Stimulated activated naive CD8-positive, alpha-beta T cell treated with anti-CD3 and anti-CD28 coated beads, Interleukin-15, amount 100 ng/mL, for 72 hours (primary cell): ENCODE data around the gene LPIN3.

ENCODE experiments used
- ATAC-seq: fragments of 150-1000 bp; cut with Tn5 transposase; 2 replicates; pipeline ENCODE4 v1.10.0; 2021; ENCODE audit warnings: mild to moderate bottlenecking, moderate library complexity
- DNase-seq, 2 donors: peaks; one replicate each; pipeline ENCODE4 v3.0.0; 2021 to 2022
- H3K27ac Mint-ChIP-seq, 2 donors: one replicate each; pipeline ENCODE4 v1.8.0; 2022; ENCODE audit warnings: mild to moderate bottlenecking in 2 of 2, mixed read lengths in 2 of 2, moderate library complexity in 2 of 2
- H3K27me3 Mint-ChIP-seq: one replicate; pipeline ENCODE4 v1.8.0; 2022; ENCODE audit warnings: mixed read lengths
- H3K4me1 Mint-ChIP-seq: one replicate; pipeline ENCODE4 v1.8.0; 2022; ENCODE audit warnings: mild to moderate bottlenecking, mixed read lengths
- H3K4me3 Mint-ChIP-seq, 2 donors: one replicate each; pipeline ENCODE4 v1.8.0; 2022; ENCODE audit warnings: mild to moderate bottlenecking in 2 of 2, mixed read lengths in 2 of 2, moderate library complexity in 1 of 2
- H3K9me3 Mint-ChIP-seq, 2 donors: one replicate each; pipeline ENCODE4 v1.8.0; 2022; ENCODE audit warnings: mixed read lengths in 2 of 2

LPIN3 gene

DNA sequence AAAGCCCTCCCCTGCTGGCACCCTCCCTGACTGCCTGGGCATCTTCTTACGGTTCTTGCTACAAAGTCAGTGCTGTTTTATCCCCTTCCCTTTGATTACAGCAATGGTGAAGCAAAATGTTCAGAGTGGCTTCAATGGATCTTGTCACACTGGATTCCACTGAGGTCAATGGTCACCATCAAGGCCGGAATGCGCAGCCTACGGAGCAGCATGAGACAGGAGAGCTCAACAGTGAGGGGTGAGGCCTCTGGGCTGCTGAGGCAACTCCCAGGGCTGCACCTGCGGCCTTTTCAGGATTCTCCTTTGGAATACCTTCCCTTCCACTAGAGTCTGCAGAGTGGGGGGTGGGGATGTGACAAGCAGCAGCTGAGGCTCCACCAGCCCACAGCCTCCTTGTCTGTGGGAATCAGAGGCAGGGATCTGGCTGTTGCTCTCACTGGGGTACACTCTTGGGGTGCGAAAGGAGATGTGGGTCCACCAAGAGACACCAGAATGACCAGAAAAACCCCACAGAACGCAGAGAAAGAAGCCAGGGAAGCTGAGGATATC is 66.3 kb downstream of the LPIN3 start:
- peaks cover 23% of the 10 kb centered on the region for H3K4me1 Mint-ChIP-seq
- H3K27ac Mint-ChIP-seq: peak overlapping the region in 1 of 2 donors; percentile 33
- no peak for ATAC-seq

DNA sequence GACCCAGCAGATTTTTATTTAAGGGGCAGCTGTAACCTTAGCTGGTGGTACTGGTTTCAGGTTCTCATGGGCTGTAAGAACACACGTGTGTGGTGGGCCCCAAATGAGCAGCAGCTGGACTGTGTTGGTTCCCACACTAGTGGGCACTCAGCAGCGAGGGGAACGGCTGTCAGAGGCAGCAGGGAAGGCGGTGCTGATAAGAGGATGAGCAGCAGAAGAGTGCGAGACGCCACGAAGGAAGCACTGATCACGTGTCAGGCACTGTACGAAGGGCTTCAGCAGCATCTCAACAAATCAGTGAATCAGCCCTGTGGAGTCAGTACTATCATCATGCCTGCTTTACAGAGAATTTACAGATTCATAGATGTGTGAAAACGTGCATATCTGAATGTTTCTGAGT is 67.0 kb downstream of the LPIN3 start:
- ATAC-seq (no peak), DNase-seq (no peak)
- no peaks in the 10 kb centered on the region for H3K27me3 Mint-ChIP-seq
- no peak overlapping the region for H3K4me3 Mint-ChIP-seq
- peaks cover 23% of the 10 kb centered on the region for H3K4me1 Mint-ChIP-seq
- H3K9me3 Mint-ChIP-seq: no peaks in the 10 kb centered on the region
- no peak overlapping the region for H3K27ac Mint-ChIP-seq

More for the DNA sequence above, 66.3 kb downstream of the LPIN3 start:
- no peak overlapping the region for H3K4me3 Mint-ChIP-seq
- no peaks in the 10 kb centered on the region for H3K9me3 Mint-ChIP-seq
- no peak for DNase-seq
- no peaks in the 10 kb centered on the region for H3K27me3 Mint-ChIP-seq

DNA sequence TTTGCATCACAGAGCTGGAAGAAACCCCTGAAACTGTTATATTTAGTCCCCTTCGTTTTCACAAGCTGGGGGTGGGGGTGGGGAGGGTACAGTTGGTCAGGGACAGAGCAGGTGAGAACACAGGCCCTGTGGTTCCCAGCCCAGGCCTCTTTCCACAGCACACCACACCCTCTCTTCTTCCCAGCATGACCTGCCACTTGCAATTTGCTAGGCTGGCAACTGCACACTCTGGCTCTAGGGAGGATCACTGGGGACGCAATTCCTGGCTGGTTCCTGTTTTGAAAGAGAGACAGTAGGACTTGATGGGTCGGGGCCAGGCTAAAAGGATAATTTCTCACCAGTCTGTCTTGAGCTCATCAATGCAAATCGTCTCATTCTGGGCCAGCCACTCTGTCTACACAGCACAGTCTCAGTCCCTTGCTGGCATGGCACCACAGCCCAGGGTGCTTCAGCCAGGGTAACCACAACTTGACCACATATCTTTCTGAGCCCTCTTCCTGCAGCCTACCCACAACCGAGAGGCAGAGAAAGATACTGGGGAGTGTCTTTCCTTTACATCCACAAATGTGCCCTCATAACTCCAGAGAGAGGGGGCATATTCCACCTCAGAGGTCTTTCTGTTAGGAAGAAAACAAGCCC is 67.7 kb downstream of the LPIN3 start:
- ATAC-seq (peak; percentile 94), DNase-seq (peak in 1 of 2 donors; percentile 33)
- H3K4me1 Mint-ChIP-seq: peaks cover 23% of the 10 kb centered on the region
- H3K9me3 Mint-ChIP-seq: no peaks in the 10 kb centered on the region
- H3K27me3 Mint-ChIP-seq: no peaks in the 10 kb centered on the region
- peak overlapping the region in 1 of 2 donors; percentile 57 for H3K27ac Mint-ChIP-seq
- no peak overlapping the region for H3K4me3 Mint-ChIP-seq

DNA sequence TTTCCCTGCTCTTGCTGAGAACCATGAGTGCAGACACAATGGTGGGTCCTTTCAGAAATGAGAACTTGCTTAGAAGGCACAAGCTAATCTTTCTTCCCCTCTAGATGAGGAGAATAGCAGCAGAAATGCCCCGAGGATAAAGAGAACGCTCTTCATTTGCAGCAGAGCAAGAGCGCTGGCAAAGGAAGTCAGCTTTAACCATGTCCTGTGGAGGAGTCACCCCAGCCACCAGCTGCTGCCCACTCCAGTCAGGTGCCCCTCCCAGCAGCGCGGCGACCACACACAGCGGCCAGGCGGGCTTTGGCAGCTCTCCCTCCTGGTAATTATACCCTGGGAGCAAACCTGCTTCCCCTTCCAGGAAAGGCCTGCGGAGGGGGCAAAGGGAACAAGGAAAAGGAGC is 68.4 kb downstream of the LPIN3 start:
- no peak for ATAC-seq
- Mint-ChIP-seq H3K4me3 (no peak overlapping the region), H3K27ac (peak overlapping the region in 1 of 2 donors; percentile 68), H3K27me3 (no peaks in the 10 kb centered on the region), H3K9me3 (no peaks in the 10 kb centered on the region), H3K4me1 (peaks cover 23% of the 10 kb centered on the region)
- DNase-seq: no peak
